ENCODE data around the gene PLEKHA5. TPM values are rescaled to one million over a fixed set of nuclear protein-coding genes. Genes with fewer than 3 reads are reported as not detected.

PLEKHA5 gene
- total RNA-seq, 4 donors from 2014 or later, result 34.5 to 120 (median 60.0) TPM

DNA sequence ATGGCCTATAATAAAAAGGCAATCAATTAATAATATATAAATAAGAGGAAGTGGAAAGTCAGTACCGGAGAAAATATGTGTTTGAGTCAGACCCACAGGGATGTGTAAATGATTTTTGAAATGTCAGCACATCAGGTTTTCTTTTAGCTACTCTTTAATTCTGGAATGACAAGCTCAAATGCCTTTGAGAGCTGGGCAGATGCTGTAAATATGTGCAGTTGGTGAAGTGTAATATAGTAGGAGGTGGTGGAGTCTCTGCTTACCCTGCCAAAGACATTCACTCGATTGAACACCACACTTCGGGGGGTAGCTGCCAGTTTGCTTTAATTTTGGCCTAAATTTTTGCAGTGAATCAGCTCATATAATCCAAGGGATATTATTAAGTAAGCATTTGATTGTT, 93.0 kb downstream of the PLEKHA5 start:
- H3K9me3 ChIP-seq, result no peaks in the 10 kb centered on the region
- H3K4me1 ChIP-seq, result peaks cover 0 to 59% (median 9%) of the 10 kb centered on the region in 3 donors
- TF ChIP-seq POLR2AphosphoS5 (IDR thresholded peaks at IDR 0.05) (no peak), POLR2A (IDR thresholded peaks at IDR 0.05) (no peak), EP300 (IDR thresholded peaks at IDR 0.05) (no peak)
- TF ChIP-seq, protein P1, sequence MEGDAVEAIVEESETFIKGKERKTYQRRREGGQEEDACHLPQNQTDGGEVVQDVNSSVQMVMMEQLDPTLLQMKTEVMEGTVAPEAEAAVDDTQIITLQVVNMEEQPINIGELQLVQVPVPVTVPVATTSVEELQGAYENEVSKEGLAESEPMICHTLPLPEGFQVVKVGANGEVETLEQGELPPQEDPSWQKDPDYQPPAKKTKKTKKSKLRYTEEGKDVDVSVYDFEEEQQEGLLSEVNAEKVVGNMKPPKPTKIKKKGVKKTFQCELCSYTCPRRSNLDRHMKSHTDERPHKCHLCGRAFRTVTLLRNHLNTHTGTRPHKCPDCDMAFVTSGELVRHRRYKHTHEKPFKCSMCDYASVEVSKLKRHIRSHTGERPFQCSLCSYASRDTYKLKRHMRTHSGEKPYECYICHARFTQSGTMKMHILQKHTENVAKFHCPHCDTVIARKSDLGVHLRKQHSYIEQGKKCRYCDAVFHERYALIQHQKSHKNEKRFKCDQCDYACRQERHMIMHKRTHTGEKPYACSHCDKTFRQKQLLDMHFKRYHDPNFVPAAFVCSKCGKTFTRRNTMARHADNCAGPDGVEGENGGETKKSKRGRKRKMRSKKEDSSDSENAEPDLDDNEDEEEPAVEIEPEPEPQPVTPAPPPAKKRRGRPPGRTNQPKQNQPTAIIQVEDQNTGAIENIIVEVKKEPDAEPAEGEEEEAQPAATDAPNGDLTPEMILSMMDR (IDR thresholded peaks at IDR 0.05), result no peak
- no peak overlapping the region for H3K4me3 ChIP-seq
- no peaks in the 10 kb centered on the region for H3K36me3 ChIP-seq
- H3K27ac ChIP-seq, result peak overlapping the region in 3 of 4 donors; percentile 47 to 48 (median 48)
- 18 to 46% methylated on average over 3 of the region's 3 CpGs for WGBS, 2 donors (ENCODE audit: low coverage in 1 of 2)
- H3K27me3 ChIP-seq, result no peaks in the 10 kb centered on the region
- no peak for ATAC-seq

DNA sequence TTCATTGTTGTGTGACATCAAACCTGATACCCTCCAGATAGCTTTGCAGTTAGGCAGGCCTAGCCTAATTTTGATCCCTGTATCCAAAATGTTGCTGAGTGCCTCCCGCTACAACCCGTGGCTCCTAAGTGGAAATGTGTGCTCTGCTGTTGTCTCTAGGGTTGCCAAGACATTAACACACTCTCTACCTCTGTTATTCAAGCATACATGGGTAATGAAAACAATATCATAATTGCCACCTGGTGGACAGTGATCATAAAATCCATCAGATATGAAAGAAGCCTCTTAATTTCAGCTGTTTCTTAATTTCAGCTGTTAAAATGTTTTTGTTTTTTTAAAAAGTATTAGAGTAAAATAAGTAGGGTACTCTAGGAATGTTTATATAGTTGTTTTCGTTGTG, 93.5 kb downstream of the PLEKHA5 start:
- TF ChIP-seq, protein P1 (IDR thresholded peaks at IDR 0.05), result peak in 3 of 4 experiments; percentile 21 to 45 (median 35)
- no peak for TF ChIP-seq EP300 (IDR thresholded peaks at IDR 0.05)
- H3K9me3 ChIP-seq, result no peaks in the 10 kb centered on the region
- no peak for ATAC-seq
- no peak overlapping the region for H3K4me3 ChIP-seq
- peak overlapping the region in 3 of 4 donors; percentile 47 to 48 (median 48) for H3K27ac ChIP-seq
- peaks cover 0 to 59% (median 9%) of the 10 kb centered on the region in 3 donors for H3K4me1 ChIP-seq
- WGBS, 2 donors (ENCODE audit: low coverage in 1 of 2), result 26 to 53% methylated on average over 3 of the region's 3 CpGs
- H3K36me3 ChIP-seq, result no peaks in the 10 kb centered on the region
- H3K27me3 ChIP-seq, result no peaks in the 10 kb centered on the region

DNA sequence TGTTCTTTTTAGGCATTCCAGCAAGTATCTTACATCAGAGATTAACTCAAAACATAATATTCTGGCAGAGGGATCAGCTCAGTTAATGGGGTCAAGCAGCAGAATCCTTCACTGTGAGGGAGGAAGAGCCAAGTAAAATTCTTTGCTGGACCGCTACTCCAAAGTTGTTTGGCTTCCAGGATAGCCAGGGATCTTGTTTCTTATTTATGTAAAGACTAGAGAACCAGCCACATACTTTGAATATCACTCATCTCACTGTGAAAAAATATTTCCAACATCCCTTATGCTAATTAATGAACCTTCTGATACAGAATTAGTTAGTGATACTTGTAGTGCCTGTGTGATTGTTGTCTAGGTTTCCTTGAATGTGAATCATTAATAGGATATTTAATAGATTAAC, 94.2 kb downstream of the PLEKHA5 start:
- peak overlapping the region in 2 of 4 donors; percentile 48 for H3K27ac ChIP-seq
- no peaks in the 10 kb centered on the region for H3K9me3 ChIP-seq
- TF ChIP-seq POLR2AphosphoS5 (IDR thresholded peaks at IDR 0.05) (no peak), POLR2A (IDR thresholded peaks at IDR 0.05) (no peak), EP300 (IDR thresholded peaks at IDR 0.05) (no peak)
- TF ChIP-seq, protein P1 (IDR thresholded peaks at IDR 0.05), result no peak
- H3K4me1 ChIP-seq, result peaks cover 0 to 60% (median 9%) of the 10 kb centered on the region in 3 donors
- H3K27me3 ChIP-seq, result no peaks in the 10 kb centered on the region
- 20 to 33% methylated on average over 1 of the region's 1 CpG for WGBS, 2 donors (ENCODE audit: low coverage in 1 of 2)
- no peak overlapping the region for H3K4me3 ChIP-seq
- no peaks in the 10 kb centered on the region for H3K36me3 ChIP-seq
- ATAC-seq, result no peak

DNA sequence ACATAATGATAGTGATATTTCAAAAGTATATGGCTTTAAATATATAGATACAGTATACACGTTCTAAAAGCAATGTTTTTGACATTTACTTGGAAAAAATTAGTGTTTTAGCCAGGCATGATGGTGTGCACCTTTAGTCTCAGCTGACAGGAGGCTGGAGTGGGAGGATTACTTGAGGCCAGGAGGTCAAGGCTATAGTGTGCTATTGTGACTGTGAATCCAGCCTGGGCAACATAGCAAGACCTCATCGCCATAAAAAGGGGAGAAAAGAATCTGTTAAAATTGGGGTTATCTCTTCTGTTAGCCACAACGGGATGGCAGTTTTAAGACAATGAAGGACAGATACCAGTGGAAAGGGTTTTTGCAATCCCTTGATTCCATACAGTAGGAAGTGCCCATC, 95.2 kb downstream of the PLEKHA5 start:
- Histone ChIP-seq H3K4me1 (peaks cover 0 to 60% (median 9%) of the 10 kb centered on the region in 3 donors), H3K9me3 (no peaks in the 10 kb centered on the region), H3K27me3 (no peaks in the 10 kb centered on the region), H3K27ac (no peak overlapping the region), H3K36me3 (no peaks in the 10 kb centered on the region), H3K4me3 (no peak overlapping the region)
- ATAC-seq, result no peak
- TF ChIP-seq POLR2AphosphoS5 (IDR thresholded peaks at IDR 0.05) (no peak), EP300 (IDR thresholded peaks at IDR 0.05) (no peak), POLR2A (IDR thresholded peaks at IDR 0.05) (no peak)
- TF ChIP-seq, protein P1 (IDR thresholded peaks at IDR 0.05), result no peak
- WGBS, 2 donors (ENCODE audit: low coverage in 1 of 2), result 87 to 92% methylated on average over 2 to 3 of the region's 3 CpGs

DNA sequence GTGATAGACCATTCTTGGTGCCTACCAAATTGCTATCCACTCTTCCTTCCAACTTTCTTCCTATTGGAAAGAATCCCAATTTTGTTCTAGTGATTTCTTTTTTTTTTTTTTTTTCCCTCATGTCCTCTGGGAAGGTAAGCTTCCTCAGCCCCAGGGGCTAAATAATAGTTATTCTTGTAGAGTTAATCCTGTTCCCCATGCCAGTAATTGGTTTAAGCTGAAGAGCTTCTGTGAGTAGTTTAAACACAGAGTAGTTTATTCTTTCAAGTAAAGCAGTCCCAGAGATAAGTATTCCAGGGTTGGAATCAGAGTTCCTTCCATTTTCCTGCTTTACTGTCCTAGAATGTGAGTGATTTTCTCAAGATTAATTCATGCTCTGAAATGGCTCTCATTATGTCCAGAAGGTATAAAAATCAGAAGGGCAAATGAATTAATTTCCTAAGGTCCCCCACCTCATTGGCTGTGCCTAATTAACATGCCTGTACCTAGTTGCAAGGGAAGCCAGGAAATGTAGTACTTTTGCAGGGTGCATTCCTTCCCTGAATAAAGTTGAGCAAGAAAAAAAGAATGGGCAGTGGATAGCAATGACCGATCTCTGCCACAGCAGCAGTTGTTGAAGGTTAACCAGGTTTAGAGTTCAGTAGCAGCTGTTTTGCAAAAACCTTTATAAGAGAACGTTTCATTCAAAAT, 97.8 kb downstream of the PLEKHA5 start:
- H3K4me3 ChIP-seq, result no peak overlapping the region
- H3K27me3 ChIP-seq, result no peaks in the 10 kb centered on the region
- H3K36me3 ChIP-seq, result peaks cover 0 to 8% of the 10 kb centered on the region in 2 donors
- TF ChIP-seq, protein P1 (IDR thresholded peaks at IDR 0.05), result no peak
- TF ChIP-seq POLR2A (IDR thresholded peaks at IDR 0.05), result no peak
- TF ChIP-seq EP300 (IDR thresholded peaks at IDR 0.05), result no peak
- no peak for TF ChIP-seq POLR2AphosphoS5 (IDR thresholded peaks at IDR 0.05)
- ATAC-seq, result no peak
- peaks cover 0 to 8% (median 0%) of the 10 kb centered on the region in 3 donors for H3K9me3 ChIP-seq
- H3K4me1 ChIP-seq, result peaks cover 3 to 54% (median 12%) of the 10 kb centered on the region in 3 donors
- WGBS, 2 donors (ENCODE audit: low coverage in 1 of 2), result 50 to 54% methylated on average over 2 of the region's 2 CpGs
- peak overlapping the region in 1 of 4 donors; percentile 19 for H3K27ac ChIP-seq
